HepG2 (cell line): ENCODE results near the gene MAN2A2. TPM values are rescaled to one million over a fixed set of nuclear protein-coding genes. Genes with fewer than 3 reads are reported as not detected.

Experiments
- ARID5B ChIP-seq: IDR thresholded peaks from 2 replicates; pipeline ENCODE4 v1.4.0; 2020; ENCODE audit warnings: mild to moderate bottlenecking, missing genetic modification reagents
- HDAC6 ChIP-seq: fragments of 200-600 bp; sonication (generic); IDR thresholded peaks from 2 replicates; pipeline ENCODE4 v1.7.0; 2017; ENCODE audit warnings: mild to moderate bottlenecking, antibody characterized with exemption, low read length, low read depth
- HMG20B ChIP-seq: conservative IDR thresholded peaks from 2 replicates; pipeline ENCODE4 v1.6.1; 2016; ENCODE audit warnings: missing genetic modification reagents, missing compliant biosample characterization
- POLR2AphosphoS5 ChIP-seq: IDR thresholded peaks from 2 replicates; pipeline ENCODE4 v1.6.1; 2012; ENCODE audit warnings: low read depth, low read length
- ZFP36L2 ChIP-seq: sonication (generic); formaldehyde crosslinking; IDR thresholded peaks from 2 replicates; pipeline ENCODE4 v1.4.0; 2020; ENCODE audit warnings: missing genetic modification reagents
- ZNF121 ChIP-seq: sonication (generic); formaldehyde crosslinking; IDR thresholded peaks from 2 replicates; pipeline ENCODE4 v1.5.0; 2020; ENCODE audit warnings: mild to moderate bottlenecking, missing genetic modification reagents
- ZNF224 ChIP-seq: sonication (generic); formaldehyde crosslinking; IDR thresholded peaks from 2 replicates; pipeline ENCODE4 v1.5.0; 2020; ENCODE audit warnings: mild to moderate bottlenecking, missing genetic modification reagents
- ZNF234 ChIP-seq: sonication (generic); formaldehyde crosslinking; conservative IDR thresholded peaks from 2 replicates; pipeline ENCODE4 v1.5.1; 2020; ENCODE audit warnings: mild to moderate bottlenecking, missing genetic modification reagents
- ZNF510 ChIP-seq: sonication (generic); formaldehyde crosslinking; IDR thresholded peaks from 2 replicates; pipeline ENCODE4 v1.4.0; 2020; ENCODE audit warnings: low read depth, mild to moderate bottlenecking, missing genetic modification reagents
- ZNF687 ChIP-seq: sonication (generic); formaldehyde crosslinking; IDR thresholded peaks from 2 replicates; pipeline ENCODE4 v1.5.1; 2020; ENCODE audit warnings: mild to moderate bottlenecking, missing genetic modification reagents, moderate library complexity
- ZNF737 ChIP-seq: sonication (generic); formaldehyde crosslinking; IDR thresholded peaks from 2 replicates; pipeline ENCODE4 v1.5.0; 2020; ENCODE audit warnings: missing genetic modification reagents, mild to moderate bottlenecking, borderline replicate concordance
- polyA plus RNA-seq, 8 experiments: library from polyadenylated mRNA; depleted of rRNA in 3 of 8; stranded (reverse) in 7 of 8; unstranded in 1 of 8; fragments of >200 nt; fragmentation: Illumina TruSeq in 4 of 8; extraction: Trizol in 4 of 8; gene quantifications; 2 replicates each; pipeline versions ENCODE4 v1.2.1 to v1.2.3, GENCODE V29; 2011 to 2016; ENCODE audit warnings: low read depth in 4 of 8, missing spikeins in 1 of 8, mixed read lengths in 1 of 8; ENCODE audit not compliant: insufficient read depth in 1 of 8
- total RNA-seq, 5 experiments: library from RNA; depleted of rRNA; stranded (reverse); fragments of >200 nt; fragmentation: Illumina TruSeq; extraction: Trizol; gene quantifications; 2 replicates each; pipeline ENCODE4 v1.2.3, GENCODE V29; 2016; ENCODE audit warnings: low read depth in 1 of 5
- TF ChIP-seq, protein P1 (sequence below): sonication (generic); formaldehyde crosslinking; IDR thresholded peaks from one replicate; pipeline ENCODE4 v1.5.1; 2020; ENCODE audit warnings: mild to moderate bottlenecking, missing genetic modification reagents; ENCODE audit errors: not compliant biosample characterization

MAN2A2 gene
- total and polyA plus RNA-seq, 2 of the 13 experiments (the other 11 are each of a cell fraction or from before 2014, with no cell fraction given) = 17.5 to 51.5 TPM

GRCh38 chr15:90934949-90935751 is 32.0 kb downstream of the MAN2A2 start, which contains the start of gene UNC45A (continued):
- TF ChIP-seq ZNF687 (peak; percentile 86), ZNF224 (CRISPR knock-in tag) (0 out of 2 replicates have a peak, but pooled peaks have one; percentile 29), HDAC6 (no peak), ARID5B (CRISPR knock-in tag) (no peak), ZFP36L2 (CRISPR knock-in tag) (no peak), ZNF510 (peak; percentile 86; the same call in 1 of the 2 replicates), HMG20B (CRISPR knock-in tag) (no peak), ZNF121 (CRISPR knock-in tag) (peak; percentile 91), POLR2AphosphoS5 (peak; percentile 43; the same call in 1 of the 2 replicates), ZNF234 (no peak), ZNF737 (CRISPR knock-in tag) (no peak)
- TF ChIP-seq, protein P1, sequence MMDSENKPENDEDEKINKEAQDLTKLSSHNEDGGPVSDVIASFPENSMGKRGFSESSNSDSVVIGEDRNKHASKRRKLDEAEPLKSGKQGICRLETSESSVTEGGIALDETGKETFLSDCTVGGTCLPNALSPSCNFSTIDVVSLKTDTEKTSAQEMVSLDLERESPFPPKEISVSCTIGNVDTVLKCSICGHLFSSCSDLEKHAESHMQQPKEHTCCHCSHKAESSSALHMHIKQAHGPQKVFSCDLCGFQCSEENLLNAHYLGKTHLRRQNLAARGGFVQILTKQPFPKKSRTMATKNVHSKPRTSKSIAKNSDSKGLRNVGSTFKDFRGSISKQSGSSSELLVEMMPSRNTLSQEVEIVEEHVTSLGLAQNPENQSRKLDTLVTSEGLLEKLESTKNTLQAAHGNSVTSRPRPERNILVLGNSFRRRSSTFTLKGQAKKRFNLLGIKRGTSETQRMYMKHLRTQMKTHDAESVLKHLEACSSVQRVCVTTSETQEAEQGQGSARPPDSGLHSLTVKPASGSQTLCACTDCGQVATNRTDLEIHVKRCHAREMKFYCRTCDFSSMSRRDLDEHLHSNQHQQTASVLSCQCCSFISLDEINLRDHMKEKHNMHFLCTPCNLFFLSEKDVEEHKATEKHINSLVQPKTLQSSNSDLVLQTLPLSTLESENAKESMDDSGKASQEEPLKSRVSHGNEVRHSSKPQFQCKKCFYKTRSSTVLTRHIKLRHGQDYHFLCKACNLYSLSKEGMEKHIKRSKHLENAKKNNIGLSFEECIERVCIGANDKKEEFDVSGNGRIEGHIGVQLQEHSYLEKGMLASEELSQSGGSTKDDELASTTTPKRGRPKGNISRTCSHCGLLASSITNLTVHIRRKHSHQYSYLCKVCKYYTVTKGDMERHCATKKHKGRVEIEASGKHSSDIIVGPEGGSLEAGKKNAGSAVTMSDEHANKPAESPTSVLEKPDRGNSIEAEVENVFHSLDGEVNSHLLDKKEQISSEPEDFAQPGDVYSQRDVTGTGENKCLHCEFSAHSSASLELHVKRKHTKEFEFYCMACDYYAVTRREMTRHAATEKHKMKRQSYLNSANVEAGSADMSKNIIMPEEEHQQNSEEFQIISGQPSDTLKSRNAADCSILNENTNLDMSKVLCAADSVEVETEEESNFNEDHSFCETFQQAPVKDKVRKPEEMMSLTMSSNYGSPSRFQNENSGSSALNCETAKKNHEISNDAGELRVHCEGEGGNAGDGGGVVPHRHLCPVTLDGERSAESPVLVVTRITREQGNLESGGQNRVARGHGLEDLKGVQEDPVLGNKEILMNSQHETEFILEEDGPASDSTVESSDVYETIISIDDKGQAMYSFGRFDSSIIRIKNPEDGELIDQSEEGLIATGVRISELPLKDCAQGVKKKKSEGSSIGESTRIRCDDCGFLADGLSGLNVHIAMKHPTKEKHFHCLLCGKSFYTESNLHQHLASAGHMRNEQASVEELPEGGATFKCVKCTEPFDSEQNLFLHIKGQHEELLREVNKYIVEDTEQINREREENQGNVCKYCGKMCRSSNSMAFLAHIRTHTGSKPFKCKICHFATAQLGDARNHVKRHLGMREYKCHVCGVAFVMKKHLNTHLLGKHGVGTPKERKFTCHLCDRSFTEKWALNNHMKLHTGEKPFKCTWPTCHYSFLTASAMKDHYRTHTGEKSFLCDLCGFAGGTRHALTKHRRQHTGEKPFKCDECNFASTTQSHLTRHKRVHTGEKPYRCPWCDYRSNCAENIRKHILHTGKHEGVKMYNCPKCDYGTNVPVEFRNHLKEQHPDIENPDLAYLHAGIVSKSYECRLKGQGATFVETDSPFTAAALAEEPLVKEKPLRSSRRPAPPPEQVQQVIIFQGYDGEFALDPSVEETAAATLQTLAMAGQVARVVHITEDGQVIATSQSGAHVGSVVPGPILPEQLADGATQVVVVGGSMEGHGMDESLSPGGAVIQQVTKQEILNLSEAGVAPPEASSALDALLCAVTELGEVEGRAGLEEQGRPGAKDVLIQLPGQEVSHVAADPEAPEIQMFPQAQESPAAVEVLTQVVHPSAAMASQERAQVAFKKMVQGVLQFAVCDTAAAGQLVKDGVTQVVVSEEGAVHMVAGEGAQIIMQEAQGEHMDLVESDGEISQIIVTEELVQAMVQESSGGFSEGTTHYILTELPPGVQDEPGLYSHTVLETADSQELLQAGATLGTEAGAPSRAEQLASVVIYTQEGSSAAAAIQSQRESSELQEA (CRISPR knock-in tag) = no peak
